DMS114 treated with DMSO at 0.1 percent for 48 hours (cell line): ENCODE data around the gene ZNF277.
A peak's percentile ranks its signal among the peaks of the same experiment; 100 is the strongest.

Experiments used
- DNase-seq: peaks from one replicate; lab custom pipeline; 2025; ENCODE audit not compliant: unreplicated experiment; lab: John Stamatoyannopoulos, UW

ZNF277 gene, protein sequence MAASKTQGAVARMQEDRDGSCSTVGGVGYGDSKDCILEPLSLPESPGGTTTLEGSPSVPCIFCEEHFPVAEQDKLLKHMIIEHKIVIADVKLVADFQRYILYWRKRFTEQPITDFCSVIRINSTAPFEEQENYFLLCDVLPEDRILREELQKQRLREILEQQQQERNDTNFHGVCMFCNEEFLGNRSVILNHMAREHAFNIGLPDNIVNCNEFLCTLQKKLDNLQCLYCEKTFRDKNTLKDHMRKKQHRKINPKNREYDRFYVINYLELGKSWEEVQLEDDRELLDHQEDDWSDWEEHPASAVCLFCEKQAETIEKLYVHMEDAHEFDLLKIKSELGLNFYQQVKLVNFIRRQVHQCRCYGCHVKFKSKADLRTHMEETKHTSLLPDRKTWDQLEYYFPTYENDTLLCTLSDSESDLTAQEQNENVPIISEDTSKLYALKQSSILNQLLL

GRCh38 chr7:112206238-112206990, at the start of gene ZNF277, which contains the start of gene DOCK4:
Gene ZNF277 (plus strand): TSS chr7:112206695. CDS start chr7:112206717, 22 bp downstream.
Gene DOCK4 (minus strand): TSS chr7:112206399. CDS start chr7:112206138, 261 bp downstream.
- peak; percentile 95 for DNase-seq

DNA sequence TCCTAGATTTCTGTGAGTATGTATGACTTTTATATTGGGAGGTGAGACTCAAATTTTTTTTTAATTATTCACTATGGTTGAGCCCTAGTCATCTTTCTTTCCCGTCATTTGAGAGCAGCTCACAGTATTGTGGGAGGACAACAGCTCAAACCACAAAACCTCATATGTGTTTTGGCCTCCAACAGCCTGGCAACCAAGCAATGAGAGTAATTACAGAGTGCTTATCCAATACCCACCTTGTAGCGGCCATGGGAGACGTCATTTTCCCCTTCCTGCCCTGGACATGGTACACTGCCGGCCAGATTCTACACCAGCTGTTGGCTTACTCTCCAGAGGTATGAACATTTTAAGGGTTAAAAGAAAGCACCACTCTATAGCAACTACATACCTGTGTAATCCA, 49.4 kb upstream of the ZNF277 start:
- DNase-seq = no peak

- DNase-seq = no peak
Measured at GRCh38 chr7:112159351-112159750, 47.1 kb upstream of the ZNF277 start.

DNA sequence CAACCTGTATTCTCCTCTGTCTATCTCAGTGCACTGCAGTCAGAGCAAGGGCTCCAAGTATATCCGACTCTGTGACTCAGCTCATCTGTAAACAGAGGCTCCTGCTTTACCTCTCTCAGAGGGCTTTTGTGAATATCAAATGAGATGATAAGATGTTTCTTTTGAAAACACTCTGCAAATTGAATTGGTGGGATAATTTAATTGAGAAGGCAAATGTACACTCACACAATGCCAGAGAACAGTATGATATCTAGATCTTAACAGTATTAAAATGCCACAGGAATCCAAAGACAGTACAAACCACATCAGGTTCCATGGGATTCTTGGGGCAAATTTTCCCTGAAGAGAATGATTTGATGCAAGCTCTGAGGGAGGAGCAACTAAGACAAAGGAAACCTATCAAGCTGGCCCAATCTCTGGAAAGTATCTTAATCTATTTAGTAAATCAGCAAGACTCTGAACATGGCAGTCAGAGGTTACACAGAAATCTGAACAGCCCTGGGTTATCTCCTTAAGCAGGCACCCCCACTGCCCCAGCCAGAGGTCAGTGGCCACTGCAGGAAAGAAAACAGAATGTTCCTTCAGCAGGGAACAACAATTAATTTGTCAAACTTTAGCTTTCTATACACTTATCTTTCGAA, 46.2 kb upstream of the ZNF277 start:
- DNase-seq = no peak

- no peak for DNase-seq
Measured at GRCh38 chr7:112160771-112161150, 45.7 kb upstream of the ZNF277 start.

DNA sequence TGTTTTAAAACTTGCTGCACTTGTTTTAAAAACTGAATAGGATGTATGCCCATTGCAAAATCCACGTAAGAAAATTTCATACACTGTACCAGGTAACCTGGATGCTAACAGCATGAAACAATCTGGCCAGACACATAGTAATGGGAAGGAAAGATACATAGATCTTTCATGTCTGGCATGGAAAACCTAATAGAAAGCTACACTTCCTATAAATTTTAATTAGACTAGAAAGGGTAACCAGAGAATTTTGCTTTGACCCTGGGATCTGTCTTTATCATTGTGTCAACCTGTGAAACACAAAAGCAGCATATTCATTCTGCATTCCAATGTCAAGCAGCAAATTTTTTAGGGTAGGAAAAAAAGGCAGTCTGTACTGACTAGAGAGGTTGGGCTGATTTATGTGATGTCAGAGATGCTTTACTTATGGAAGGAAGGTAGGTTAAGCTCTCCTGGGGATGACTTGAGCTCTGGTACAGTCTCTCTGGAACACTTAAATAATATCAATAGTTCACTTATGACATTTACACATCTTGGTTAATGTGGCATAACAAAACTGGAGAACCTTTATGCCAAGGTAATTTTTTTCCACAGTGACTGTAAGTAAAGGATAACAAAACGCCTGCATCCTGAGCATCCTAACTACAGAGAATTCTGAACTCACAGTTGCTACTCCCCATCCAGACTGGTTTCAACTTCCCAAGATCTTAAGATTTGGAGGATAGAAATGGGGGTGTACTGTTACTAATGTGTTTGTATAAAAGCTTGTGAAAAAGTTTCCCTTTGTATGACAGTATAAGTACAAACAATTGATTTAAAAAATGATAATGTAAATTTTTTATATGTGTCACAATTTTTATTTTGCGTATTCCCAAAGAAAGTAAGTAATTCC, 45.0 kb upstream of the ZNF277 start:
- DNase-seq = no peak

- no peak for DNase-seq
Measured at GRCh38 chr7:112162142-112162766, 44.2 kb upstream of the ZNF277 start.

DNA sequence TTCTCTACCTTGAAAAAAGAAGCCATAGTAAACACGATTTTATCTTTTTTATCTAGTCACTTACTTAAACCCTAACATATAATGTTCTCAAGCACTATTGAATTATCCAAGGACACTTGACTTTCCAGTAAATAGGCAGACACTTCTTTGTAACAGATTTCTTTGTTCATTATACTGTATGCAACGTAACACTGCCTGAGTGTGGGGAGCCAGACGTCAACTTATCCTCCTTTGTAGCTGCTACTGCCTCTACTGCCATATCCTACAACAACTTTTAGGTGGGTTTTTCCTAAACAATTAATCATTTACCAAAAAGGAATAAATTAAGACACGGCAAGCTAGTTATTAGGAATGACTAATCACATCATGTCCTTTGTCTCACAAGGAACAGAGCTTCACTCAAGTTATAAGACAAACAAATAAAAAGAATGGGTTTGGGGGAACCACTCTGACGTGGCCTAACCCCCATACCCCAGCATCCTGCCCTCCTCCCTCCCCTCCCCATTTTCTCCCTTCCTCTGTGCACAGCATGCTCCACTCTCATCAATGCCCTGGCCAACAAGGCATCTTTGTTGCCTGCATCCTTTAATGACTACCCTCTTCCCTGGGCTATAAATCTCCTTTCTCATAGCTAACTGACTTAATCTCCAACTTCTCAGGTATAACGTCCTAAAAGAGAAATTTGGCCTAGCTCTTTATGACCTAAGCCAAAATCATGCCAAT, 43.5 kb upstream of the ZNF277 start:
- DNase-seq = no peak

DNA sequence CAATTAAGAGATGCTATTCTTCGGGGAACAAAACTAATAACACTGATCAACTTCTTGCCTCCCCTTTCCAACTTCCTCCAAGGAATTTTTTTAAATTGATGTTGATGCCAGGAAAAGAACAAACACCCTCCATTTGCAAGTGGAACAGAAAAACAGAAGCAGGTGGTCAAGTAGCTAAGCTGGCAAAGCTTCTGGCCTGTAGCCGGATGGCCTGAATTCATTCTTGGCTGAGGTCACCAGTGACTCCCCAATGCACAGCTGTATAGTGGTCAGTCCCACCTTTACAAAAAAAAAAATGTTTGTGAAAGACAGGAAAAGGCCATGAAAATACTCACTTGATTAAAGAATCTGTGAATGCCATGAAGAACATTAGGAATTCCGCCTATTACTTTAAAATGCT, 39.3 kb upstream of the ZNF277 start:
- no peak for DNase-seq

DNA sequence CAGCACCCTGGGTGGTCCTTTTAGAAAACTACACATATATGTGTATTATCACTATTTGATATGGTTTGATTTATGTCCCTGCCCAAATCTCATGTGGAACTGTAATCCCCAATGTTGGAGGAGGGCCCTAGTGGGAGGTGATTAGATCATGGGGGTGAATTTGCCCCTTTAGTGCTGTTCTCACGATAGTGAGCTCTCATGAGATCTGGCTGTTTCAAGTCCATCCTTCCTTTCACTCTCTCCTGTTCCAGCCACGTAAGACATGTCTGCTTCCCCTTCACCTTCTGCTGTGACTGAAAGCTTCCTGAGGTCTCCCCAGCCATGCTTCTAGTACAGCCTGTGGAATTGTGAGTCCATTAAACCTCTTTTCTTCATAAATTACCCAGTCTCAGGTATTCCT, 37.6 kb upstream of the ZNF277 start:
- DNase-seq = no peak

DNA sequence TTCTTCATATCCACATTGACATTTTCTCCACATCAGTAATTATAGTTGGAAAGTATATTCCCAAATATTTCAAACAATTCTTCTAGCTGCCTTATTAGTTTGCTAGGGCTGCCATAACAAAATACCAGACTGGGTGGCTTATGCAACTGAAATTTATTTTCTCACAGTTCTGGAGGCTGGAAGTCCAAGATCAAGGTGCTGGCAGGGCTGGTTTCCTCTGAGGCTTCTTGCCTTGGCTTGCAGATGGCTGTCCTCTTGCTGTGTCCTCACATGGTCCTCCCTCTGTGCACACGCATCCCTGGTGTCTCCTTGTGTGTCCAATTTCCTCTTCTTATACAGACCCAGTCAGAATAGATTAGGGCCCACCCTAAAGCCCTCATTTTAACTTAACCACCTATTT, 34.8 kb upstream of the ZNF277 start:
- no peak for DNase-seq

- no peak for DNase-seq
Measured at GRCh38 chr7:112172870-112173567, 33.5 kb upstream of the ZNF277 start.

- no peak for DNase-seq
Measured at GRCh38 chr7:112173568-112173905, 33.0 kb upstream of the ZNF277 start.

DNA sequence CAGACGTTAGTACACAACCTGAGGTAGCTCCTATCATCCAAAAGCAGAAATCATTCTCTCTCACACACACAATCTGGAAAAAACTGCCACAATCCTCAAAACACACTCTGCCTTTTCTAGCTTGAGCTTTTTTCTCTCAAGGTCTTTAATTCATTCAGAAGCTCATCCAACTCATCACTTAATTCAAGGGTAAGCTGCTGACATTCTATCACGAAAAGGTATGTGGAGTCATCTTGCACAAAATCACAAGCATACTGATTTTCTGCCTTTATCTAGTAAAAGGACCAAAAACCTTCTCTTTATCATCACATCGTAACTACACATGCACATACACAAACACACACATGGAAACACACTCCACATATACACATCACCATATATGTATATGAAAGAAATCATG, 32.3 kb upstream of the ZNF277 start:
- no peak for DNase-seq

DNA sequence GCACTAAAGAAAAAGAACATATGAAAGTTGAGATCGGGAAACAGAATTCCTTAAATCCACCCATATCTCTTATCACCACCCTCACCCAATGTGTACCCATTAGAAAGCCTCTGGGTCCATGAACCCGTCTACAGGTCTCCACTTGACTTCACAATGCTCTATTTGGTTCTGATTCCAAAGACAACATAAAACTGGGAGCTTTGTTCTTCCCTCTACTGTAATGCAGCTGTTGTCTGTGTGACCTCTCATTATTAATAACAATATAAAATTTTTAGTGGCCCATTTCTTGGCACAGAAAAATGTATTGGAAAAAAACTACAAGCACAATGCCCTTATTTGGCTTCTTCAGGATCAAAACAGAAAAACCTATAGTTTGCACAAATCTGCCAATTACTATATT, 30.3 kb upstream of the ZNF277 start:
- no peak for DNase-seq

GRCh38 chr7:112176693-112177415, 29.6 kb upstream of the ZNF277 start:
- DNase-seq = no peak

DNA sequence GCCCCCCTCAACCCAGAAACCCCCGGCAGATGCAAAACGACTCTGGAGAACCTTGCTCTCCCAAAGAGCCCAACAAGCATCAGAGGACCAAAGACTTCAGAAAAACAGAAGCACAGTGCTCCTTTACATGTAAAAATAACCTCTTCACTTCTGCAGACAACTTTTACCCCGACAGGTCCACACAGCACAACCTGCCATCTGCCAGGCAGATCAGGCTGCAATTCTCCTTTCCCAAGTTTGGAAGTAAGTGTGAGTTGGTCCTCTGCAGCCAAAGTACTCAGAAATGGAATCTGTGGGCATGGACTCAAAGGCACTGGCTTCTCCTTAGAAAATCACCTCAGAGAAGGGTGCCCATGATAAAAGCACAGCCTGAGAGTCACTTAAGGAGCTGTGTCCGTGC, 26.3 kb upstream of the ZNF277 start:
- DNase-seq = no peak

DNA sequence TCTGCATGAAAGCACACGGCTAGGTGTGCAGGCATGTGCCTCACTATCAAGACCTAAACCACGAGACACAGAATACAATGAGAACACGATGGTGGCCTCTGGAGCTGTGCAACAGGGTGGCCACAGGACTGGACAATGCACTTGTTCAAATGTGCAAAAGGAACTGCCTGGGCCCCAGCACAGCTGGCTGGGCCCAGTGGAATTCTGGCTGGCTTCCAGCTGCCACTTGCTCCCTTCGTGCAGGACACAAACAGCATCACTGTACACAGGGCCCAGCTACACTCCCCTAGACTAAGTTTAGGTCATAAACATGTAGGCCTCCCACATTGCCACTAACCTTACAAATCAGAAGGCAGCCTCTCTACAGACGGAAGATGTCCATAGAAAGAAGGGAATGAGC, 23.7 kb upstream of the ZNF277 start:
- DNase-seq = no peak

DNA sequence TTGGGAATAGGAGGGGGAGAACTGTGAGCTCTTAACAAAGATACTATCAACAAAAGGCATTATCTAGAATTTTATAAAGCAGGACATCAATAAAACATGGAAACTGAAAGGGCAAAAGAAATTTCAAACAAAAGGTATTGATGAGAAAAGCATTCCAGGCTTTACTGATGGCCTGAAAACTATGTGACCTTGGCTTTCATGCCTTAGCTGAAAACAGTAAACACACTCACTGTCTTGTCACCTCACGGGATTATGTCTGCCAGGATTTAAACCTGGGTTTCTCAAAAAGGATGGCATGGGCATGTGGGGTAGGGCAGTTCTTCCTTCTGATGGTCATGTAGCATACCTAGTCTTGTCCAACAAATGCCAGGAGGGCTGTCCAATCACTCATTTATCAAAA, 23.2 kb upstream of the ZNF277 start:
- no peak for DNase-seq
